GM18873 (cell line): ENCODE data around the gene NRXN2.

Source experiments
- ATAC-seq: cut with Tn5 transposase; IDR thresholded peaks from one replicate; pipeline ENCODE4 v1.9.1; 2021; ENCODE audit warnings: mild to moderate bottlenecking, moderate library complexity, moderate number of reproducible peaks; ENCODE audit not compliant: unreplicated experiment, low FRiP score

Gene NRXN2

GRCh38 chr11:64619811-64620380 lies 103.1 kb downstream of the NRXN2 start:
- ATAC-seq, result no peak

- no peak for ATAC-seq
Measured at GRCh38 chr11:64619196-64619595, 103.8 kb downstream of the NRXN2 start.

- ATAC-seq, result no peak
Measured at GRCh38 chr11:64616817-64617216, 106.2 kb downstream of the NRXN2 start.

- no peak for ATAC-seq
Measured at GRCh38 chr11:64614917-64615316, 108.1 kb downstream of the NRXN2 start.

- no peak for ATAC-seq
Measured at GRCh38 chr11:64613648-64614047, 109.3 kb downstream of the NRXN2 start.

GRCh38 chr11:64611869-64612646 lies 110.9 kb downstream of the NRXN2 start:
- ATAC-seq, result no peak

GRCh38 chr11:64611176-64611575 lies 111.8 kb downstream of the NRXN2 start:
- no peak for ATAC-seq

GRCh38 chr11:64610596-64610995 lies 112.4 kb downstream of the NRXN2 start:
- ATAC-seq, result no peak

- ATAC-seq, result no peak
Measured at GRCh38 chr11:64609436-64610047, 113.5 kb downstream of the NRXN2 start.

GRCh38 chr11:64608636-64609035 lies 114.4 kb downstream of the NRXN2 start:
- no peak for ATAC-seq

- ATAC-seq, result no peak
Measured at GRCh38 chr11:64608046-64608445, 115.0 kb downstream of the NRXN2 start.

- ATAC-seq, result no peak
Measured at GRCh38 chr11:64607381-64607985, 115.5 kb downstream of the NRXN2 start.

GRCh38 chr11:64606796-64607380 lies 116.1 kb downstream of the NRXN2 start:
- no peak for ATAC-seq

- no peak for ATAC-seq
Measured at GRCh38 chr11:64605656-64606585, 117.1 kb downstream of the NRXN2 start.

GRCh38 chr11:64605244-64605560 lies 117.8 kb downstream of the NRXN2 start:
- ATAC-seq, result no peak

GRCh38 chr11:64604458-64605243 lies 118.3 kb downstream of the NRXN2 start:
- ATAC-seq, result no peak

- no peak for ATAC-seq
Measured at GRCh38 chr11:64603411-64604110, 119.4 kb downstream of the NRXN2 start.

- no peak for ATAC-seq
Measured at GRCh38 chr11:64602466-64603070, 120.4 kb downstream of the NRXN2 start.
